Transverse colon (tissue), 4 donors: ENCODE data around the gene AARS1.
"Not testable (repeated sequence)": the region's sequence is repeated elsewhere in the genome, so short reads cannot be mapped to it uniquely, and the experiment has no call there.

Experiments used
- EP300 ChIP-seq: sonication (generic); formaldehyde crosslinking; IDR thresholded peaks from one replicate; pipeline ENCODE4 v1.6.1; 2017; ENCODE audit warnings: antibody characterized with exemption, low read depth
- POLR2A ChIP-seq: fragments of 450-650 bp; IDR thresholded peaks from one replicate; pipeline ENCODE4 v1.6.1; 2016; ENCODE audit warnings: antibody characterized with exemption, mild to moderate bottlenecking, moderate library complexity
- POLR2AphosphoS5 ChIP-seq, 3 donors: sonication (generic); formaldehyde crosslinking; IDR thresholded peaks; one replicate each; pipeline ENCODE4 v1.6.1; 2016; ENCODE audit warnings: antibody characterized with exemption in 3 of 3
- TF ChIP-seq, protein P1 (sequence below), 5 experiments: fragments of 200-600 bp in 3 of 5; fragments of 450-650 bp in 2 of 5; sonication (generic) in 3 of 5; IDR thresholded peaks; 1 replicate in 2 of 5; 2 replicates in 3 of 5; pipeline ENCODE4 v1.5.1; 2016 to 2017; ENCODE audit warnings: antibody characterized with exemption in 5 of 5, inconsistent platforms in 3 of 5, mild to moderate bottlenecking in 2 of 5, moderate library complexity in 1 of 5

DNA sequence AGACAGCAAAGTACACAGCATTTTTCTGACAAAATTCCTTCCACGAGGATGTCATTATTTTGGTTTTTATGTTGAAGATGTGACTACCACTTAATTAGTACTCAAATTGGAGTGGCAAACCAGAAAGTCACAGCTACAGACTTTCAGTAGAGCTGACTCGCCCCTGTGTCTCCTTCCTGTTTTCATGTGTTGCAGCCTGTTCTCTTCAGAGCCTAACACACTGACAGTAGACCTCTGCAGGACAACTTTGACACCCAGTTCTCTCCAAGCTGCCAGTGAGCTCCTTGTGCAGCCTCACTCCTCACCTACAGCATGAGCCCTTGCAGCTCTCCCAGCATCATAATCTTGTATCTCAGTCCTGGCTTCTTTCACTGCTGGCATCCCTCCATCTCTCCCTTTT lies 66.7 kb downstream of the AARS1 start:
- TF ChIP-seq, protein P1, sequence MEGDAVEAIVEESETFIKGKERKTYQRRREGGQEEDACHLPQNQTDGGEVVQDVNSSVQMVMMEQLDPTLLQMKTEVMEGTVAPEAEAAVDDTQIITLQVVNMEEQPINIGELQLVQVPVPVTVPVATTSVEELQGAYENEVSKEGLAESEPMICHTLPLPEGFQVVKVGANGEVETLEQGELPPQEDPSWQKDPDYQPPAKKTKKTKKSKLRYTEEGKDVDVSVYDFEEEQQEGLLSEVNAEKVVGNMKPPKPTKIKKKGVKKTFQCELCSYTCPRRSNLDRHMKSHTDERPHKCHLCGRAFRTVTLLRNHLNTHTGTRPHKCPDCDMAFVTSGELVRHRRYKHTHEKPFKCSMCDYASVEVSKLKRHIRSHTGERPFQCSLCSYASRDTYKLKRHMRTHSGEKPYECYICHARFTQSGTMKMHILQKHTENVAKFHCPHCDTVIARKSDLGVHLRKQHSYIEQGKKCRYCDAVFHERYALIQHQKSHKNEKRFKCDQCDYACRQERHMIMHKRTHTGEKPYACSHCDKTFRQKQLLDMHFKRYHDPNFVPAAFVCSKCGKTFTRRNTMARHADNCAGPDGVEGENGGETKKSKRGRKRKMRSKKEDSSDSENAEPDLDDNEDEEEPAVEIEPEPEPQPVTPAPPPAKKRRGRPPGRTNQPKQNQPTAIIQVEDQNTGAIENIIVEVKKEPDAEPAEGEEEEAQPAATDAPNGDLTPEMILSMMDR (IDR thresholded peaks at IDR 0.05) = not testable (repeated sequence)
- not testable (repeated sequence) for TF ChIP-seq POLR2A; POLR2AphosphoS5 (IDR thresholded peaks at IDR 0.05); EP300
